Raji (cell line): ENCODE results near the gene P2RY10.

Experiments used
- POLR2A ChIP-seq: IDR thresholded peaks from 2 replicates; pipeline ENCODE4 v1.6.1; 2011; ENCODE audit warnings: low read depth, low read length, control low read depth; ENCODE audit not compliant: insufficient read depth

The P2RY10 gene

GRCh38 chrX:78989349-78989748 is 44.2 kb downstream of the P2RY10 start:
- TF ChIP-seq POLR2A = no peak

GRCh38 chrX:78997870-78998558 is 52.8 kb downstream of the P2RY10 start:
- no peak for TF ChIP-seq POLR2A
